HEK293T (cell line): ENCODE measurements around the gene FKBP2.

Experiments
- BHLHE40 ChIP-seq: fragments of 450-650 bp; IDR thresholded peaks from 2 replicates; pipeline ENCODE4 v1.6.1; 2016; ENCODE audit warnings: mild to moderate bottlenecking, moderate library complexity, borderline replicate concordance
- FOXA1 ChIP-seq: fragments of 450-650 bp; IDR thresholded peaks from 2 replicates; pipeline ENCODE4 v1.6.1; 2016; ENCODE audit warnings: mild to moderate bottlenecking
- FOXK2 ChIP-seq: fragments of 450-650 bp; IDR thresholded peaks from 2 replicates; pipeline ENCODE4 v1.6.1; 2016; ENCODE audit warnings: mild to moderate bottlenecking
- HDGF ChIP-seq: fragments of 450-650 bp; IDR thresholded peaks from 2 replicates; pipeline ENCODE4 v1.6.1; 2017; ENCODE audit warnings: antibody characterized with exemption, borderline replicate concordance
- LEF1 ChIP-seq: fragments of 450-650 bp; IDR thresholded peaks from 2 replicates; pipeline ENCODE4 v1.6.1; 2017; ENCODE audit warnings: mild to moderate bottlenecking, borderline replicate concordance
- NFRKB ChIP-seq: fragments of 450-650 bp; IDR thresholded peaks from 2 replicates; pipeline ENCODE4 v1.6.1; 2016; ENCODE audit warnings: mild to moderate bottlenecking, moderate library complexity
- SP1 ChIP-seq: fragments of 450-650 bp; IDR thresholded peaks from 2 replicates; pipeline ENCODE4 v1.6.1; 2017
- SUZ12 ChIP-seq: fragments of 450-650 bp; IDR thresholded peaks from 2 replicates; pipeline ENCODE4 v1.6.1; 2016; ENCODE audit warnings: mild to moderate bottlenecking
- TARDBP ChIP-seq: fragments of 450-650 bp; IDR thresholded peaks from 2 replicates; pipeline ENCODE4 v1.6.1; 2016
- ZNF384 ChIP-seq: fragments of 450-650 bp; IDR thresholded peaks from 2 replicates; pipeline ENCODE4 v1.6.1; 2016
- TF ChIP-seq, protein P1 (sequence below): fragments of 450-650 bp; IDR thresholded peaks from 2 replicates; pipeline ENCODE4 v1.6.1; 2016

GRCh38 chr11:64232182-64232966, 8.5 kb upstream of the FKBP2 start:
- TF ChIP-seq FOXK2 (no peak), ZNF384 (no peak), HDGF (no peak), NFRKB (no peak), LEF1 (no peak), TARDBP (no peak), BHLHE40 (no peak), SUZ12 (no peak), SP1 (no peak), FOXA1 (no peak)
- TF ChIP-seq, protein P1, sequence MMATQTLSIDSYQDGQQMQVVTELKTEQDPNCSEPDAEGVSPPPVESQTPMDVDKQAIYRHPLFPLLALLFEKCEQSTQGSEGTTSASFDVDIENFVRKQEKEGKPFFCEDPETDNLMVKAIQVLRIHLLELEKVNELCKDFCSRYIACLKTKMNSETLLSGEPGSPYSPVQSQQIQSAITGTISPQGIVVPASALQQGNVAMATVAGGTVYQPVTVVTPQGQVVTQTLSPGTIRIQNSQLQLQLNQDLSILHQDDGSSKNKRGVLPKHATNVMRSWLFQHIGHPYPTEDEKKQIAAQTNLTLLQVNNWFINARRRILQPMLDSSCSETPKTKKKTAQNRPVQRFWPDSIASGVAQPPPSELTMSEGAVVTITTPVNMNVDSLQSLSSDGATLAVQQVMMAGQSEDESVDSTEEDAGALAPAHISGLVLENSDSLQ: no peak
